IPS DF 4.7 (cell line): ENCODE measurements around the gene PRDM1.

Source experiments
- DNase-seq: peaks from one replicate; pipeline ENCODE4 v3.0.0-alpha.2; 2013; ENCODE audit warnings: low spot score; ENCODE audit errors: extremely low read depth

PRDM1 gene

GRCh38 chr6:106085984-106086813 is at the start of gene PRDM1:
Gene PRDM1 (plus strand): TSS chr6:106086336. CDS start chr6:106086554, 218 bp downstream.
- no peak for DNase-seq

DNA sequence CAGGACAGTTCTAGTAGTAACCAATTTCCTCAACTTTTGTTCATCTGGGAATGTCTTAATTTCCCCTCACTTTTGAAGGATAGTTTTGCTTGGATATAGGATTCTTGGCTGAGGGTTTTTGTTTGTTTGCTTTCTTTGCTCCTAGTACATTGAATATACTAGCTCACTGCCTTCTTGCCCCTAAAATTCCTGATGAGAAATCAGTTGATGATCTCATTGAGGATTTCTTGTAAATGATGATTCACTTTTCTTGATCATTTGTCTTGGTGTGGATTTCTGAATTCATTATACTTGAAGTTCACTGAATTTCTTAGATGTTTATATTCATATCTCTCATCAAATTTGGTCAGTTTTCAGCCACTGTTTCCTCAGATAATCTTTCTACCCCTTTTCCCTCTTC is 49.1 kb upstream of the PRDM1 start:
- no peak for DNase-seq

GRCh38 chr6:106039897-106040592 is 46.1 kb upstream of the PRDM1 start:
- no peak for DNase-seq

DNA sequence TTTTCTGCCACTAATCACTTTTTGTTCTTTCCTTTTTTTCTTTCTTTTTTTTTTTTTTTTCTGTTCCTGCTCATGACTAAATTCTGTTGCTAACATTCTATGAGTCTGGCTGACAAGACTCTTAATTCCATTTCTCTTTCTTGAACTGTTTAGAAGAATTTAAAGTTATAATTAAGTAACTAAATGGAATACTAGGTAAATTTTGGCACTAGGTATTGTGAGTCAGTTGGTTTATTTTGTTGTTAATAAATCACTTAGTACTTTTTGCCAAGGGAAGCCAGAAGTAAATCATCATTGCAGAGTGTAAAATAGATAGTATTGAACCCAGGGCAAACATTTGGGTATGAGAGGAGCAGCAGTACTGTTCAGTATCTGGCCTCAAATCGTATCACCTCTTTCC is 42.0 kb upstream of the PRDM1 start:
- no peak for DNase-seq

GRCh38 chr6:106045077-106045476 is 41.1 kb upstream of the PRDM1 start:
- no peak for DNase-seq

DNA sequence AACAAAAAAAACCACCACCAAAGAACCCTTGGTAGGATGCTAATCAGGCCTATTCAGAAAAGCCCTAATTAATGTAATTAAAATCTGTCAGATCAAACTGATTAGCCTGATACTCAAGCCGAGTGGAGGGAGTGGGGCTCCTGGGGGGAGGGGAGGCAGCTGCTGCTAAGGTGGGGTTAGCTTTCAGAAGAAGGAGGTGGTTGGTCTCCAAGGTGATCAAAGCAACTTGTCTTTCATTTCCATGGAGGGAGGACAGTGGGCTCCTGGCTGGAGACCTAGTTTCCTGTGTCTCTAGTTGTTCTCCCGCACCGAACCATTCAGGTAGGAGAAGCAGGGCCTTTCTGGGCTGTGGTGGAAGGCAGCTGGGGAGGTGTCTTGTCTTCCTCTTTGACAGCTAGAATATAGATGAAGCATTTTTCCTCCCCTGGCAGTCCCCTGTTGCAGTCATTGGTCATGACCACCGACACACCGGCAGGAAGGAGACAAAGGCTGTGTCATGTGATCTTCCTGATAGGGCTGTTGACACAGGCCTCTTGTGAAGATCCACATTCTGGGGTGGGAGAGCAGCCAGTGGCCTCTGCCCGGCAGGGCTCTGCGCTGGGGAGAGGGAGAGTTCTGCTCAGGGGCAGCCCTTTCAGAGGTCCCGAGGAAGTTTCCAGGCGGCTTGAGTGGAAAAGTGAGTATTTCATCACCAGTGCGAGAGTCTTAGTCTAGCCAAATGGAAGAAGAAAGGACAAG is 39.9 kb upstream of the PRDM1 start:
- no peak for DNase-seq

DNA sequence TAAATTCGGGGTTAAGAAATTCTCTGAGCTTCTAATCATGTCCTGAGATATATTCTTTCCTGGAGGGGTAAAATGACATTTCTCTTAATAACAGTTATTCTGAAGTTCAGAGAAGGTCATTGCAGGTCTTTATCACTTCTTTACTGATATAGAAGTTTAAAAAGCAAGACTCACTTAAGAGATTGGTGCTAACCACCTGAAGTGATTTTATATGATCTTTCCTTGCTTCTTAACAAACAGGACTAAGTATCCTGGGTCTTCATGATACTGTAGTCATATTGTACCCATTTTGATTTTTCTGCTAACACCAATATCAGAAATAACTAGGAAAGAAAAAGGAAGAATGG is 39.3 kb upstream of the PRDM1 start:
- DNase-seq: no peak

DNA sequence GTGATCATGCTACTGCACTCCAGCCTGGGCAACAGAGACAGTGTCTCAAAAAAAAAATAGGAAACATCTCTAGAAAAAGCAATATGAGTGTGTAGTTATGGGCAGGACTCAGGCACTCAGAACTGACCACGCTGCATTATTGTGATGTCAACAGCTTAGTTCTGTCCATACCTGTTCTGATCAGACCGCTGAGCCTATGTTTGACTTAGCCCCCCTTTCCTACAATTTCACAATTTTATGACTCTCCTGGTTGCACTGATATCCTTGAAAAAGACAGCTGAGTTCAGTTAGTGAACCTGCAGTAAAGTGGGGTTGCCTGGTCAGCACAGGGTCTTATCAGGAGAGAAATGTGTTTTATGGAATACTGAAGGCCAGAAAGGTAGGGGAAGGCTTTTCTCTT is 37.8 kb upstream of the PRDM1 start:
- no peak for DNase-seq

- no peak for DNase-seq
Observed at GRCh38 chr6:106050538-106050937, 35.6 kb upstream of the PRDM1 start.

GRCh38 chr6:106051226-106051625 is 34.9 kb upstream of the PRDM1 start:
- DNase-seq: peak; percentile 76

DNA sequence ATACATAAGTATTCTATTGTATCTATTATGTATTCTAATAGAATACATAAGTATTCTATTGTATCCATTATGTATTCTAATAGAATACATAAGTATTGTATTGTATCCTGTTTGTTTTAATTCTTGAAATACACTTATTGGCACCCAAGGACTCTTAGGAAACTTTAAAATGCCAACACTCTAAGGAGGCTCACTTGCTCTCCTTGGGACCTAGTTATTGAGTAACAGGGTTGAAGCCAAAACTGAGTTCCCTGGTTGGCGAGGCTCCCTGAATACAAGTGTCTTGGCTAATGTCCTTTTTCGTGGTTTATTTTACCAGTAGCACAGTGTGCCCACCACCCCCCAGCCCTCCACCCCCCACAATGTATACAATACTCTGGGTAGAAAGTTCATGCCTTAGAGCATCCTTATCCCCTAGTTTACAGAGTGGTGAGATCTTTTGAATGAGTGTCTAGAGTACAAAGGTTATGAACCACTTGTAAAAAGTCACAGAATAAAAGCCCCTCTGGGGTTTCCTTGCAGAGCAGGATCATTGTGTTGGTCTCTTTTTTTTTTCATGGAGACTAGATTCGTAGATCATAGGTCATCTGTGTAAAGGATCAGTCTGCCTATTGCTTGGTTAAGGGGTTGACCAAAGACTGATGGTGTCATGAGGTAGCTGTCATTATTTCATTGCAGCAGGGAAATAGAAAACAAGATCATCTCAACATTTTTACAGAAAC is 32.5 kb upstream of the PRDM1 start:
- DNase-seq: no peak

GRCh38 chr6:106055489-106055888 is 30.6 kb upstream of the PRDM1 start:
- DNase-seq: no peak

- DNase-seq: no peak
Observed at GRCh38 chr6:106056060-106056745, 29.9 kb upstream of the PRDM1 start.

GRCh38 chr6:106056746-106057390 is 29.3 kb upstream of the PRDM1 start:
- no peak for DNase-seq

DNA sequence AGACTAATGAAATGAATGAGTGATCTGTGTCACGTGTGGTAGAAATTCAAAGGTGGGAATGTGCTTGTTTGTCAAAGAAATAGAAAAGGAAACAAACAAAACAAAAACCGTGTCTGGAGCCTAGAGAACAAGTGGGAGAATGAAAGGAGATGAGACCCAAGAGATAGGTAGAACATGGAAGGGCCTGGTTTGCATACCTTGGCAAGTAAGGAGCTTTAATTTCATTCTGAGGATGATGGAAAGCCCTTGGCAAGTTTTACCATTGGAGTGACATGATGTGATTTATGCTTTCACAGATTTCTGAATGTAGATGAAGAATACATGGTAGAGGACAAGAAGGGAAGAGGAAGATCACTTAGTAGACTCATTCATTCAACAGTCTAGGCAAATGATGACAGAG is 26.8 kb upstream of the PRDM1 start:
- DNase-seq: no peak

DNA sequence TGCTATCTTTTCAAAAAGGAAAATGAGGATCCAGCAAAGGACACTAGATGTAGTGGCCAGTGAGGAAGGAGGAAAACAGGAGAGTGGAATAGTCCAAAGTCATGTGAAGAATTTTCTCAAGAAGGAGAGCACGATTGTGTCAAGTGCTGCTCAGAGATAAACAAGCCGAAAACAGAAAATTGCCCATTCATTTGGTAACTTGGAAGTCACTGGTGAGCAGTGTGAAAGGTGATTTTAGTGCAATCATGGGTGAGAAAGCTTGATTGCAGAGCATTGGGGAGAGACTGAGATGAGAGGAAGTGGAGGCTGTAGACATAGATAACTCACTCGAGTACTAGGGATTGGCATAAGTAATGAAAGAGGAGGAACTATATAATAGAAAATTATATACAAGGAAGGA is 26.0 kb upstream of the PRDM1 start:
- no peak for DNase-seq

DNA sequence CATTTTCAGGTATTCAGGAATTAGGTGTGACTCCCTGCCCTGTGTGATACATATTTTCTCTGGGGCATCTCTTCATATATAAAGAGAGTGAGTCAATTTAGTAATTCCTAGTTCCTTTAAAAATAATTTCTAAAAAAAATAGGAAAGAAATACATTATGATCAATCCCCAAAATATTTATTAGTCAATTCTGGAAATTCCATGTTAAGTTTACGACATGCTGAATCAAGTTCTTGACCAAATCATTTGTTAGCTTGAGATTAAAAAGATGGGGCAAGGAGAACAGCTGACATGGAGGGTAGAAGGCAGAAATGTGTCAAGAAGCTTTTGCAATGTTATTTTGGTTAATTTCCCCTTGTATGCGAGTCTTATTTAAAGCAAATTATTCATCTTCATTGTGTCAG is 22.7 kb upstream of the PRDM1 start:
- no peak for DNase-seq

DNA sequence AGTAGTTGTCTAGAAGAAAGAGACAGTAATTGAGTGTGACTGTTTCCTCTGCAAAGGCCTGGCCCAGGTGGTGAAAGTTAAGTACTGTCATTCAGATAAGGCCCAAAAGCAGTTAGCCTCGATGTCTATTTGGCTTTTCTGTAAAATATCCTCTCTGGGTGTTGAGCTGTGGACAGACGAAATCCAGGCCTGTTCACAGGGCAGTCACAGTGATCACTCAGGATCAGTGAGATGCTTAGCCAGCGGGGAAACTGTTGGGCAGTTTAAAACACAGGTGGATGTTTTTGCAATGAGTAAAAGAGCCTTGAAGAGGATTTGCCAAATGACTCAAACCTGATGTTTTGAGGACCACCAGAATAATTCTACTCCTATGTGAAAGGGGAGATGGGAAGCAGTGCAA is 22.0 kb upstream of the PRDM1 start:
- DNase-seq: no peak

- DNase-seq: no peak
Observed at GRCh38 chr6:106064756-106065155, 21.4 kb upstream of the PRDM1 start.

DNA sequence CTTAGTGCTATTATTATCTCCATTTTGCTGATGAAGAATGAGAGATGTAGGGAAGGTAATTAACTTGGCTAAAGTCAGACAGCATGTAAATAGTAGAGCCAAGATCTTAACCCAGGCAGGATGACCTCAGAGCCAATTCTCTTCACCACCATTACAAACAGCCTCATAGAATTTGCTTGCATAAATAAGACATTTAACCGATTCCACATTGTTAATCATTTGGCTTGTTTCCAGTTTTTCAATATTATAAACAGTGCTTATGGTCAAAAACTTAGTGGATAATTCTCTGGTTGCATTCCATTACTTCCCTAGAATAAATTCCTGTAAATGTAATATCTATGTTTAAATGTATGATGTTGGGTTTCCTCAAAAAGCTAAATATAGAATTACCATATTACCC is 19.1 kb upstream of the PRDM1 start:
- no peak for DNase-seq

DNA sequence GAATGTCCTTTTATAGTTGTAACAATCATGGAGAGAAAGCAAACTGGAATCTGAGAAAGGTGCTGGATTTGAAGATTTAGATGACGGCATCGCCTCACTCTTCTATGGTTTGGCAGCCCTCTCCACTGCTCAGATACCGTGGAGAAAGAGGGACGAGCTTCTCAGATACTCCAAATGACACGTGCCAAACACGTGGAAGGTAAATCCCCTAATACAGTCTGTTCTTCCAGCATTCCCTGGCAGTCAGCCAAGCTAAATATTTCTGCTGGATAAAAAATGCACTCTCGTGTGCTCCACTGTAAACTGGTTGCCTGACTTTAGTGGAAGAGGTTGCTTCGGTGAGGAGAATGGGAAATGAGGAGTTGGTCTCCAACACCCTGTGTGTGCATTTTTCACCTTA is 16.7 kb upstream of the PRDM1 start:
- DNase-seq: no peak
